Activated CD8-positive, alpha-beta memory T cell treated with anti-CD3 and anti-CD28 coated beads, Interleukin-2, amount 50 U/mL, for 48 hours (primary cell): ENCODE measurements around the gene ERP27.

ENCODE experiments used
- DNase-seq: peaks from one replicate; pipeline ENCODE4 v3.0.0-alpha.2; 2020

ERP27 gene

DNA sequence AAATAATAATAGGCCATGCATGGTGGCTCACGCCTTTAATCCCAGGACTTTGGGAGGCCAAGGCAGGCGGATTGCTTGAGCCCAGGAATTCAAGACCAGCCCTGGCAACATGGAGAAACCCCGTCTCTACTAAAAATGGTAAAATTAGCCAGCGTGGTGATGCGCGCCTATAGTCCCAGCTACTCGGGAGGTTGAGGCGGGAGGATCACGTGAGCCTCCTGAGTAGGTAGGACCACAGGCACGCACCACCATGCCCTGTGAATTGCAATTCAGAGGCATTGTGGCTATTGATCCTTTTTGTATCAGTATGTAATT is 20.7 kb upstream of the ERP27 start:
- DNase-seq, result no peak

DNA sequence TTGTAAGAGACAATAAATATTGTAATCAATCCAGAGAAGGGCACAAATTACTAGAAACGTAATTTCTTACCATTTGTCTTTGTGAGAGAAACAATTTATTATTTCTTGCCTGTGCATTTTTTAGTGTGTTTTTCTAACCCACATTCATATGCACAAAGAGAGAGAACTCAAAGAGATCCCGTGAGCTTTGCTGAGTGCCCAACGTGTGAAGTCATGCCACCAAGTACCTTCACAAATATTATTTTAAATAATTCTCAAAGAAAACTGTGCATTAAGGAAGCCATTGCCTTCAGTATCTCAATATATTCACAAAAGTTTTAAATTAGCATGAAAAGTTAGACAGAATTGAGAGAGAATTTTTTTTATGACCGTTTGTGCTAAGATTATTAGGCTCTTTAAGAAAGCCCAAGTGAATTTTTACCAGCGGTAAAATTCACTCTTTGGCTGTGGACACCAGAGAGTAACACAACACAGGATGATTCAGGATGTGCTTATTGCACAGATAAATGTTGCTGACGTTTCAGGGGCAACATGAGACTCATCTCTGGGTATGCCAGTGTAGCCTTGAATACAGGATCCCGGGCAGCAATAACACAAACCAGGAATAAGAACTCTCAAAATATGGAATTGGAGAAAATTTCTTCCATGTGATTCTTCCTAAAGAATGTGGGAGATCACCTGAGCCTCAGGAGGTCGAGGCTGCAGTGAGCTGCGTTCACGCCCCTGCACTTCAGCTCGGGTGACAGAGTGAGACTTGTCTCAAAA is 20.2 kb upstream of the ERP27 start:
- DNase-seq, result no peak

DNA sequence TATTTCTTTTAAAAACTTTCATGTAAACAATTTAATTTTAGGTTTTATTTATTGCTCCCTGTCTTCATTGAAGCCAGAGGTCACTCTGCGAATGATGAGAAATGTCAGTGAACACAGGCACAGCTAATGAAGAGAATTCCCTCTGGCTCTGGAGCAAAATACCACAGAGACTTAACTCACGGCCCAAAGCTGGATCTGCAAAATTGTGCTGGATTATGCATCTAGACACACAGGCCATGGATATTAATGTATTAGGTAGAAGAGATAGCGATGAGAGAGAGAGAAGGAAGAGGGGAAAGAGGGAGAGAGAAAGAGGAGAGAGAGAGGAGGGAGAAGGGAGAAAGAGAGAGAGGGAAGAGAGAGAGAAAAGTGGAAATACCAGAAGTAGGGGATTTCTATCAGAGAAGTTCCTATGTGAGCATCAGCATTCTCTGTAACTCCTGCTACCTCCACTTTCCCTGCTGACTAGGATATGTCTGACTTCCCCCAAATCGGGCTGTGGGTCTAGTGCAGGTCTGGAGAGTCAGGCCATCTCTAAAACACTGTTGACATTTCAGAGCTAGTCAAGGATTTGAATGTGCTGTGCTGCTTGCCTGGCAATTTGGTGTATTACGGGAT is 19.3 kb upstream of the ERP27 start:
- DNase-seq, result no peak

DNA sequence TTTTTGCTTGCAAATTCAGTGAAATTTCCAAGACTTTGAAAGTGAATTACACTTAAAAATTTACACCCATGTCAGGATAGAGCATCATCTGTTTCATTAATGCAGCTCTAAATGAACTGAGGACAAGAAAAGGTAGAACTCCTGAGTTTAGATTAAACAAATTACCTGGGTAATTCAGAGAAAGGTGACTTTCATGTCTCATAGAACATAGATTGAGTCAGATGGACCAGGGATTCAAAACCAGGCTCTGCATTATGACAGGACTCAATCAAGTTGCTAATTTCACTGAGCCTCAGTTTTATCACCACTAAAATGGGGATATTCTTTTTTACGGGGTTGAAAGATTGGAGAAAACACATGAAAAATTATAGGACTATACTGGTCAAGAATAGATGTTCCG is 18.6 kb upstream of the ERP27 start:
- no peak for DNase-seq

DNA sequence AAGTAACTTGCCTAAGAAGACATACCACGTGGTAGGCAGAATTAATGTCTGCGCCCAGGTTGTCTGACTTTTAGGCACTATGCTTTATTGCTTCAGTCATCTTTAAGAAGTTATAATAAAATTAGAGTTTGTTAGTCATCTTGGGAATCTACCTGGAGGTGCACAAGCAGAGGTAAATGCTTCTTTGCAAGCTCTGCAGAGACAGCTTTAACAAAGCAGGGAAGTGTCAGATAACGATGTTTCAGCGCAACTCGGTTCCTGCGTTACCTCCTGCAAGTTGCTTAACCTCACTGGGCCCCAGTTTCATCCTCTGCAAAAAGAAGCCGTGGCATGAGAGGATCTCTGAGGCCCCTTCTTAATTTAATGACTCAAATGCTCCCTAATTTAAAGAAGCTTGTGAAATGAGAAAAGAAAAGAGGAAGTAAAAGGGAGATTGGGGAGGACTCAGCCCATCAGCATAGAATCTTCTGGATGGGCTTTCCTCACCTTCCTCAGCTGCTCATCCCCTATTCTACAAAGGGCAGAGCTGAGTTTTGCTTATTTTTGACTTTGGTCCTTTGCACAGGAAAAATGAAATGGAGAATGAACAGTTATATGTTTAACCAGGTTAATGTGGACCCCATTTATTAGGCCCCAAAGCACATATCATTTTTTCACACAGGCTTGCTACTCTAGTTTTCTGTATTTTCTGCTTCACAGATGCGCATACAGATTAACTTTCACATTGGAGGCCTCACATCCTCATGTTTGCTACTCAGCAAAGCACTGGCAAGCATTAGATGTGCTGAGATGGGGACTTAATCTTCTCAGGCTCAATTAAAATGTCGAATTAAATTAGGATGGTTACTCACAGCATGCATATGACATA is 17.9 kb upstream of the ERP27 start:
- no peak for DNase-seq

DNA sequence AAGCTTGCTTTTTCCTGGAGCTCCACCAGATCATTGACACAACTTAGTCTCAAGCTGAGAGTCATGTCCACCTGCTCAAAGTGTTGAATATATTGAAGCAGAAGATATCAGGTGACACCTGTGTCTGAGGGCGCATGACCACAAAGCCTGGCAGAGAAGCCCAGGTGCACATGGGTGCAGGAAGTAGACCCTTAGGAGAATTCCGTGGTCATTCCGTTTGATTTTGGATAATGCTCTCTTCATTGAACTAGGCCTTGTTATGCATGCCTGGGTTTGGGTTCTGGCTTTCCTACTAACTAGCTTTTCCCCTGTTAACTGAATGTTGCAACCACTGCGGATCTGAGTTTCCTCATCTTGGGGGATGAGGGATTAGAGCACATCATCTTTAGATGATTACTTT is 15.9 kb upstream of the ERP27 start:
- DNase-seq, result no peak

DNA sequence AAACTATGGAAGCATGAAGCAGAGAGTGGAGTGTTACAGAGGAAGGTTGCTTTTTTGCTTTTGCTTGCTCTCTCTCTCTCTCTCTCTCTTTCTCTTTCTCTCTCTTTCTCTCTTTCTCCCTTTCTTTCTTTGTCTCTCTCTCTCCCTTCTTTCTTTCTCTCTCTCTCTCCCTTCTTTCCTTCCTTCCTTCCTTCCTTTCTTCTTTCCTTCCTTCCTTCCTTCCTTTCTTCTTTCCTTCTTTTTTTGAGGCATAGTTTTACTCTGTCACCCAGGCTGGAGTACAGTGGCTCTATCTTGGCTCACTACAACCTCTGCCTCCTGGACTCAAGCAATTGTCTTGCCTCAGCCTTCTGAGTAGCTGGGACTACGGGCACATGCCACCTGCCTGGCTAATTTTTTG is 15.4 kb upstream of the ERP27 start:
- DNase-seq, result no peak

DNA sequence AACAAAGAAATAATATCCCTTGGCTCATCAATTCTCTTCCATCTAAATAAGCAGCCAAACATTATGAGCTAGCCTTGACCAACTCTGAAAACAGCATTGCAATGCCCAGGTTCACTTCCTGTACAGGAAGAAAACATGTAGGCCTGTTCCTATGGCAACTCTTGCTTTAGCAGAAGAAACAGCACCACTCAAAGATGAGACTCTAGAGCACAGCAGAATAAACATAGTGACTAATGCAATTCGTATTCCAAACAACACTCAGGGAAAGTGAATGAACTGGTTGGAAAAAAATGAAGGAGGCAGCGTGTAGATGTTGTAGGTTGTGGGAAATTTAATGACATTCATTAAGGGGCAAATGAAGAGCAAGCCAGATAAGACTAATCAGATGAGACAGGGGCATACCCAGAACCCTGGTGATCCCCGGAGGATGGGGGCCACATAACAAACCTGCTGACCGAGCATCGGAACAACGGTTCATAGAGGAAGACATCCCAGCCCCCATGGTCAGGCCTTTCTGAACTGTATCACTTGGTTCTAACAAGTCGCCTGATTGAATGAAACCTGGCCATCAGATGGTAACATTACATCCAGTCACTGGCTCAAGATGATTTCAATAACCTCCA is 14.1 kb upstream of the ERP27 start:
- no peak for DNase-seq

DNA sequence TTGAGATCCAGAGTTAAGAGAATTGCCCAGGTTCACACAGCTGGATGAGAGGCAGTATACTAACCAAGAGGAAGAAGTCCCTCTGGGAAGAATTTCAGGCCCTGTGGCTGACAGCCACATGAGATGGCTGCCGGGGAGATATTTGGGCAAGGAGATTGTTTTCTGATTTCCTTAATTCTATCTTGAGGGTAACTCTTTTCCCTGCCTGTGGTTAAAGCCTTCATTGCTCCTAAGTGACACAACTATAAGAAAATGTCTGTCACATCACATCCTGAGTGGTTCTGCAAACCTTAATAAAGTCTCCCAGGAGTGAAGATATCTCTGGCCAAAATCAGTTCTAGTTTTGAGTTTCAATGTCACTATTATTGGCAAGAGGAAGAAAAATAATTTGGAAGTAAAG is 13.5 kb upstream of the ERP27 start:
- no peak for DNase-seq

DNA sequence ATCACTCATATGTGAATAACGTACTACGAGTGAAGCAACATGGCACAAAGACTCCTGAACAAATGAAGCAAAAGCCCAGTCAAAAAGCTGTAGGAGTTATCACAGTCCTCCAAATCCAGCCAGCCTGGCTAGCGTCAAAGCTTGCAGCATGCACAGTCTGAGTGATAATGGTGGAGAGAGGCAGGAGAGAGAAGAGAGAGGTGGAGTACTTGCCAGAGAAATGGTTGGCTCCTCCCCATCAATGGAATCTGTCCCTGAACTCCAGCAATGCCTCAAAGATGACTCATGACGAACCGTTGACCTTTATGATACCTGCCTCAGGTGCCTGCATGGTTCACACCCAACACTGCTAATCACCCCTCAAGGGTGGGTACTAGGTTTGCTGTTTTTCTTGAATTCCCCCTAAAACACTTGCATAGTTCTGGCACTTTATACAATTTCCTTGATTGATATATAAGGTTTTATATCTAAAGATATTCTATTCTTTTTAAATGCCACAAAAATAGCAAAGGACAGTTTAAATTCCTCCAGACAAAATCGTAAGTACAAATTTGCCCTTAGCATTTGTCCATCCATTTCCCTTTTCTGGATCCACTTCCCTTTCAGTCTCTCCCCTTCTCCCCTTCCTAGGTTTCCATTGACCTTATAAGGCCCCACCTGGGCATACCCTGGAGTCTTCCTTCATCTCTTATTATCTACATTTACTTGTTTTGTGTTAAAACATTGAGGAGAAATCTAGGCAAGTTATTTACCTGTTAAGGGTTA is 12.8 kb upstream of the ERP27 start:
- no peak for DNase-seq

DNA sequence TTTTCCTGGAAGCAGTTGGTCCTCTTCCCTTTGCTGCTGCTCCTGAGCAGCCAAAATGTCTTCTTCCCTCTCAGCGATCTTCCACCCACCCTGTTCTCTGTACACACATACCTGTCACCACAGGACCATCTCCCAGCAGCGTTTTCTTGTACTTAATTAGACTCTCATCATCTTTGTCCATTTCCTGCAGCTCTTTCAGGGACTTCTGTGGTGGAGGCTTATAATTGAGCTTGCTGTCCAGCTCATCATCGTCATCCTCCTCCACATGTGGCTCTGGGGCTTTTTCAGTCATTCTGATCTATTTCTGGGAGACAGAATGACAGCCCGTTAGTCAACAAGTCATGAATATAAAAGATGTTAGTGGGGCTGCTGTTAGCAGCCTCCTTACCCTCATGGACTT is 12.1 kb upstream of the ERP27 start:
- DNase-seq, result no peak

DNA sequence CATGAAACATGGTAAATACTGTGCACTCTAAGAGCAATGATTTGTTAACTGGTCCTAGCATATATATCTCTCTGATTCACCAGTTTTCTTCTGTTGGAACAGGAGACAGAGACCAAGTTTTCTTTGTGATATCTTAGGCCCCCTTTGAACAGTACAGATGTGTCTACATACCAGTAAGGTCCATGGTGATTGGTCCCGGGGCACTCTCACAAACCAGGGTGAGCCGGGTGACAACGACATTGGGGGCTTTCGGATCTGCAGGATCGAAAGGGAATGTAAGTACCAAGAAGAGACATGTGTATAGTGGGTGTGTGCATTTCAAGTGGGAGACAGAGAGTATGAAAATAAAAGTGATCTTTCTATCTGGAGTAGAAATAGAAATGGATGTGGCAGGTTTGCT is 11.3 kb upstream of the ERP27 start:
- DNase-seq, result no peak

DNA sequence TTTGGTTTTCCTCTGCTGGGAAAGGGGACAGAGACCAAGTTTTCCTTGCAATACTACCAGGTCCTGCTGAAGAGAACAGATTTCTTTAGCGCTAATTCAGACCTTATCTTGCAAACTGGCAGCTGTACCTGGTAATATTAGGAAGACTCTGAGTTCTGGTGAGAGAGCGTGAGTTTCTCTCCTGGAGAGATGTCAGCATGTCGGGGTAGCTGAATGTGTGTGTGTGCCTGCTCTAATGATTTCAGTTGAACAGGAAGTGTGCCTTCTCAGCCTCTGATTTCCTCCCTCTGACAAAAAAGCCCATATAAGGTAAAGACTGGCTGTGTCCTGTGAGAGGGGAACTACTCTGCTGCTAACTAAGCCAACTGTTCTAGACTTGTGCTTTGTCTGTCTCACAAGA is 10.3 kb upstream of the ERP27 start:
- no peak for DNase-seq

DNA sequence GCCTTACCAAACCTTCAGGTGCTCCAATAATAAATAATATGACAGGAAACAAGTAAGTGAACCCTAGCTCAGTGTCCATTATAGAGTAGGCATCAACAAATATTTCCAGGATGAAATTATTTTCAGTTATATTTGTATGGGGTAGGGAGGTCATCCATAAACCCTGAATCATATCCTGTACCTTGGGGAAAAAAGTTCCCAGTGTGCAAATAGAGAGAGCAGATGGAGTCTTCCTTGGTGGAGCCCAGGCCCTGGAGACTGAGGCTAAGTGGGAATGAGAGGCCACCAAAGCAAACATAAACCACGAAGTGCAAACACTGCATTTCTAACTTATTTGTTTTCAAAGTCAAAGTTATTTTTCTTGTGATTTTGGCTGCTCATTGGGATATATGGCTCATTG is 8.5 kb upstream of the ERP27 start:
- no peak for DNase-seq

DNA sequence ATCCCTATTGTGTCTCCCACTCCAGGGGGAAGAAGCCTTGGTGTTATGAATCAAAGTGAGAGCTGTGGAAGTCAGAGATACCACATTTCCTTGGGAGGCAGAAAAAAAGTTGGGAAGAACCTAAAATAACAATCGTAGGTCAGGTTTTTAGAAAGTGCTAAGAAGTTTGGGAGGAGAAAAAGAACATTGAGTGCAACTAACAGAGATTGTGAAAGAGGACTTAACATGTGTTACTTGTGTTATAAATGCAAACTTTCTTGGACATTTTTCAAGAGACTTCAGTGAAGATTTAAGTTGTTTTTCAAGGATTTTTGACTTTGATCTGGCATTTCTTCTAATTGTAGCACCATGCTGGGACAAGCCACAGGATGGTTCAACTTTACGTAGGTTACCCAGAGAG is 7.8 kb upstream of the ERP27 start:
- DNase-seq, result no peak

DNA sequence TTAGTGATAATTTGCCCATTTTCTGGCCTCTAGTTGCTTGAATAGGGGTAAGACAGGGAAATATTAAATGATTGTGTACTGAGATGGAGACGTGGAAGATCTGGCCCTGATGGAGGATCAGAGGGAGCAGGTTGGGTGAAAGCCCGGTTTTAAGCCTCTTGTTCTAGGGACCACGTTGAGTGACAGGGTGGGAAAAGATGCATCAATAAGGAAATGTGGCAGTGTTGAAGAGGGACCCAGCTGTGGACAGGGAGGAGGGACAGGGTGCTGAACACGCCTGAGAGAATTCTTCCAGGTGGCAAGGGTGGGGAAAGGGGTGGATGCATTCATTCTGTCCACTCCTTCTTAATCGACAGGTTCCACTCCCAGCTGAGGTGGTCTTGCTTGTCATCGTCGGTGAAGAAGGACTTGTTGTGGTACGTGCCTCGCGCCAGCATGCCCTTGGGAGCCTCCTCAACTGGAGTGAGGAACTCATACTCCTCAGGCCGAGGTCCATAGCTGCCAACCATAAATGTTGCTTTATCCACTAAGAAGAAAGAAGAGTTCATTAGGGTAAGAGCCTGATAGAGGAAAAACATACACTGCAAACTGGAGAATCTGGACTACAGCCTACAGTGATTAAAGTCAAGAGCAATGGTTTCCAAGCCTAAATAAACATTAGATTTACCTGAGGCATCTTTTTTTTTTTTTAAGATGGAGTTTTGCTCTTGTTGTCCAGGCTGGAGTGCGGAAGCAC is 4.0 kb upstream of the ERP27 start:
- no peak for DNase-seq

DNA sequence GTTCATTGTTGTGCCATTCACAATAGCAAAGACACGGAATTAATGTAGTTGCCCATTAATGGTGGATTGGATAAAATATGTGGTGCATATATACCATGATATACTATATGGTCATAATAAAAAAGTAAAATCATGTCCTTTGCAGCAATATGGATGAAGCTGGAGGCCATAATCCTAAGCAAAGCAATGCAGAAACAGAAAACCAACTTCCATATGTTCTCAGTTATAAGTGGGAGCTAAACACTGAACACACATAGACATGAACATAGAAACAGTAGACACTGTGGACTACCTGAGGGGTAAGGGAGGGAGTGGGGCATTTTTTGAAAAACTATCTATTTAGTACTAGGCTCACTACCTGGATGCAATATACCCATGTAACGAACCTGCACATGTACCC is 3.0 kb upstream of the ERP27 start:
- no peak for DNase-seq

DNA sequence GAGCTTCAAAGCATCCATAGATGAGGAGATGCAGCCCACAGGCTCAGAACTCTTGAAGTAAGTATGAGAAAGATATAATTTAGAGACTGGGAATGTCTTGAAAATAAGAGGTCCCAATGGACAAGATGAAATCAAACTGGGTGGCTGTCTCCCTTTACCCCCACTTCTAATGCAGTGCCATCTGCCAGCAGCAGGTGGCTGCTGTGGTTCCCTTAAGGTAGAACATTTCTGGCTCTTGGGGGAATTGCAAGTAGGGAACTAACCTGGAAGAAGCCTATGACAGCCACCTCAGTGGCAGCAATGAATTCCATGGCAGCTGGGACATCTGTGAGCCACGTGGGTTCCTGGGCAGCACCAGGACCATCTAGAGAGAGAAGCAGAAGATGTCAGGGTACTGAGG is 648 bp downstream of the ERP27 start:
- no peak for DNase-seq

DNA sequence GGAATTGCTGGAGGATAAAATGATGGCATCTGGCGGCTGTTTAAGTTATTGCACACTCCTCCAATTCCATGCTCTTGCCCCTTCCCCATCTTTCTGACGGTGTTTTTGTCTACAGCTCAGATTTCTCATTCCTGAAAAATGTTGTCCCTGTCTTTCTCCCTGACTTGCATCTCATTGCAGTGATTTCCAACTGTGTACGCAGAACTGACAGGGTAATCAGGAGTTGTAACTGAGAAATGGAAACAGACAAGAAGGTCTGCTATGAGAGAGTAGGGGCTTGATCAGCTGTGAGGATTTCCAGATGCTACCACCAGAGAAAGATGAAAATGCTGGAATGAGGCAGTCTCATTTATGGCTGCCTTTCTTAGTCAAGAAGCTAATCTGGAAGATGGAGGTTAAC is 1.3 kb downstream of the ERP27 start:
- no peak for DNase-seq

DNA sequence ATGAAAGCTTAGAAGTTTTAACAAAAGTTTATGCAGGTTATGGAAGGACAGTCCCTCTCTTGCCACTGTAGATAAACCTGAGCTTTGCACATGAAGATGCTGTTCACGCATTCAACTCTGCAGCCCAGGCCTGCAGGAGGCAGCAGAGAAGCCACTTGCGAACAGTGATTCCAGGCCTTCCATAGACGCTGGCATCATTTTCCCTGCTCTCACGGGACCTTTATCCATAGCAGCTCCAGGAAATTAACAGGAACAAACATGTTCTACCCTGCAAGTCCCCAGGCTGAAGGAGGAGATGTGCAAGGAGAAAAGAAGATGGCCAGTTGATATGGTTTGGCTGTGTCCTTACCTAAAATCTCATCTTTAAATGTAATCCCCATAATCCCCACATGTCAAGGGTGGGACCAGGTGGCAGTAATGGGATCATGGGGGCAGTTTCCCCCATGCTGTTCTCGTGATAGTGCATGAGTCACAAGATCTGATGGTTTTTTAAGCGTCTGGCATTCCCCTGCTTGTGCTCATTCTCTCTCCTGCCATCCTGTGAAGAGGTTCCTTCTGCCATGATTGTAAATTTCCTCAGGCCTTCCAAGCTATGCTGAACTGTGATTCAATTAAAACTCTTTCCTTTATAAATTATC is 2.0 kb downstream of the ERP27 start:
- no peak for DNase-seq

DNA sequence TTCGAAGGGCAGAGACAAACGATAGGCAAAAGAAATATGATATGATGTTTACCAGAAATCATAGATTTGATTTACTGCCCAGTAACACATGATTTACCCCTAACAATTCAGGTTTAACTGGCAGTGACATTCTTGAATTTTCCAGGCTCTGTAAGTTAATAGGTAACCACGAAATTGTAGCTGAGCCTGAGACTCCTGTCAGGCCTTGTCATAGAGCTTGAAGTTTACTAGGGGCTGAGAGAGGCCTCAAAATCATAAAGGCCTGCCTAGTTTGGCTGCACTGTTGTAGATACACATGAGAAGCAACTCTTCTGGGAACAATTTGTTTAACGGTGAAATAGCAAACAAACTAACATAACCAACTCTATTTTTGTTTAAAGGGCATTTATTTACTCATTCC is 3.3 kb downstream of the ERP27 start:
- no peak for DNase-seq

DNA sequence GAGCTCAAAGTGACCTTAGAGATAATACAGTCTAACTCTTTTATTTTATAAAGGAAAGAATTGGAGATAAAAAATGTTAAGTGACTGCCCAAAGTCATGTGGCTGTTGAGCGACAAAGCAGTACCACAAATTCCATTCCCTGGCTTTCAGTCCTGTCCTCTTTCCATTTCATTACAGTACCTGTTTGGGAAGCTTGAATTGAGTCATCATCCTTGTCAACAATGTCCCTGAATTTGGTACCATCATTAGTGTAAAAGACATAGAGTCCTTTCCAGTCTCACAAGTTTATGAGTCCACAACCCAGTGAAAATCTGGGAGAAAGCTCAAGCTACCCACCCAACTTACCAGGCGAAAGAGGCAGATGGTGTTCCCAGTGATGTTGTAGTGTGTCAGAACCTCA is 3.8 kb downstream of the ERP27 start:
- DNase-seq, result no peak
